Mesodermal cell (in vitro differentiated cells): ENCODE measurements around the gene ZDHHC8.

Experiments
- H3K27ac ChIP-seq: 2 replicates; pipeline ENCODE4 v1.7.0; 2013; ENCODE audit warnings: mild to moderate bottlenecking, low read depth, low read length, moderate library complexity; ENCODE audit not compliant: severe bottlenecking
- H3K36me3 ChIP-seq: 2 replicates; pipeline ENCODE4 v1.7.1; 2013; ENCODE audit warnings: mild to moderate bottlenecking, low read length, moderate library complexity; ENCODE audit not compliant: control insufficient read depth, insufficient read depth
- H3K4me1 ChIP-seq: one replicate; pipeline ENCODE4 v1.7.1; 2013; ENCODE audit warnings: mild to moderate bottlenecking, low read length; ENCODE audit not compliant: insufficient read depth, control insufficient read depth, poor library complexity, severe bottlenecking
- H3K4me3 ChIP-seq: 2 replicates; pipeline ENCODE4 v1.7.0; 2013; ENCODE audit warnings: low read length, control low read depth, mild to moderate bottlenecking; ENCODE audit not compliant: insufficient read depth, poor library complexity, severe bottlenecking; ENCODE audit errors: extremely low read depth
- H3K9me3 ChIP-seq: 2 replicates; pipeline ENCODE4 v1.7.1; 2013; ENCODE audit warnings: mild to moderate bottlenecking, low read length, moderate library complexity; ENCODE audit not compliant: control insufficient read depth
- WGBS, 2 experiments: methylation state at CpG; one replicate each; pipeline ENCODE4 v1.1.5; 2013; ENCODE audit warnings: missing lambda C conversion rate in 2 of 2; ENCODE audit not compliant: insufficient coverage in 2 of 2; 5-methylcytosine and 5-hydroxymethylcytosine counted together

Gene ZDHHC8

GRCh38 chr22:20099099-20099711 lies 32.4 kb upstream of the ZDHHC8 start:
- H3K27ac ChIP-seq = no peak overlapping the region
- no peaks in the 10 kb centered on the region for H3K9me3 ChIP-seq
- no peaks in the 10 kb centered on the region for H3K4me1 ChIP-seq
- WGBS, 2 experiments = 95 to 98% methylated on average over 4 to 5 of the region's 6 CpGs
- H3K36me3 ChIP-seq = peaks cover 95% of the 10 kb centered on the region
- no peak overlapping the region for H3K4me3 ChIP-seq

DNA sequence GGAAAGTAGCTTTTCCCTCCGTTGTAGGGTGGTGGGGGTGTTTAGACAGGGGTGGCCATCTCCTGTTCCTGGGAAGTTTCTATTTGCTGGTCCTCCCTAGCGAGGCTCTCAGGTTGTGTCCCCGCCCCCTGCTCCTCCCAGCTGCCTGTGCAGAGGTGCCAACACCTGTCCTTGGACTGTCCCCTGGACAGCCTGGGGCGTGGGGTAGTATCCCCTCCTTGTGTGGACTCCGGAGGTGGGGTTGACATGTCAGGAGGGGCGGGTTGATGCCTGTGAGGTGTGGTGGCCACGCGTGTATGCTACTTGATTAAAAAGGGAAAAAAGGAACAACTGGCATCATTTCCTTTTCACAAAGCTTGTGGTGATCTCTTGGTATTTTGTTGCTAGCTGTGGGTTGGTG lies 30.0 kb upstream of the ZDHHC8 start:
- Histone ChIP-seq H3K36me3 (peaks cover 95% of the 10 kb centered on the region), H3K9me3 (no peaks in the 10 kb centered on the region), H3K27ac (no peak overlapping the region), H3K4me1 (no peaks in the 10 kb centered on the region), H3K4me3 (no peak overlapping the region)
- WGBS, 2 experiments = 83 to 98% methylated on average over 3 to 6 of the region's 8 CpGs

GRCh38 chr22:20102203-20102780 lies 29.3 kb upstream of the ZDHHC8 start:
- Histone ChIP-seq H3K9me3 (no peaks in the 10 kb centered on the region), H3K36me3 (peaks cover 95% of the 10 kb centered on the region), H3K4me1 (no peaks in the 10 kb centered on the region), H3K27ac (no peak overlapping the region), H3K4me3 (no peak overlapping the region)
- 92 to 98% methylated on average over 7 to 10 of the region's 12 CpGs for WGBS, 2 experiments

- Histone ChIP-seq H3K27ac (no peak overlapping the region), H3K9me3 (no peaks in the 10 kb centered on the region), H3K4me1 (no peaks in the 10 kb centered on the region), H3K36me3 (peaks cover 97% of the 10 kb centered on the region), H3K4me3 (no peak overlapping the region)
- 100% methylated on average over 5 to 7 of the region's 7 CpGs for WGBS, 2 experiments
Observed at GRCh38 chr22:20105456-20106204, 26.0 kb upstream of the ZDHHC8 start.

DNA sequence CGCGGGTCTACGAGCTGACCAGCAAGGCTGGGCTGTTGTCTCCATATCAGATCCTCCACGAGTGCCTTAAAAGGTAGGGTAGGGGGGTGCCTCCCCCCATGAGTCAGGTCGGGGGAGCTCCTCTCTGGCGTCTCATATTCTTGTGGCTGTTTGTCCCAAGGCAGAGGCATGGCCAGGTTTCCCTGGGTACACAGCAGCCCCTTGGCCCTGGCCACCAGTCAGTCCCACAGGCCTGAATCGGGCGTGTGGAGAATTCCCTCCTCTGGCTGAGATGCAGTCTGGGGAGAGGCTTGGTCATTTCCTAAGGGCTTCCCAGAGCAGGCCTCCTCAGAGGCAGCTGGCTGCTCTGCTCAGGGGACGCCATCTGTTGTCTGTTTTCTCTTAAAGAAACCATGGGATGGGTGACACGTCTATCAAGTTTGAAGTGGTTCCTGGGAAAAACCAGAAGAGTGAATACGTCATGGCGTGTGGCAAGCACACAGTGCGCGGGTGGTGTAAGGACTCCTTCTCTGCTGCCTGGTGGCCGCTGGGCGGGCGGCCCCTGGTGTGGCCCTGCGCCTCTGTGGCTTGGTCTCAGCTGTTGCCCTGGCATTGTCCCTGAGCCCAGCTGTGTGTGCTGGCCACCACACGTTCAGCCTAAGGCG lies 25.3 kb upstream of the ZDHHC8 start:
- H3K36me3 ChIP-seq = peaks cover 94% of the 10 kb centered on the region
- no peak overlapping the region for H3K4me3 ChIP-seq
- 98 to 99% methylated on average over 18 to 19 of the region's 20 CpGs for WGBS, 2 experiments
- H3K4me1 ChIP-seq = no peaks in the 10 kb centered on the region
- H3K9me3 ChIP-seq = no peaks in the 10 kb centered on the region
- H3K27ac ChIP-seq = no peak overlapping the region

DNA sequence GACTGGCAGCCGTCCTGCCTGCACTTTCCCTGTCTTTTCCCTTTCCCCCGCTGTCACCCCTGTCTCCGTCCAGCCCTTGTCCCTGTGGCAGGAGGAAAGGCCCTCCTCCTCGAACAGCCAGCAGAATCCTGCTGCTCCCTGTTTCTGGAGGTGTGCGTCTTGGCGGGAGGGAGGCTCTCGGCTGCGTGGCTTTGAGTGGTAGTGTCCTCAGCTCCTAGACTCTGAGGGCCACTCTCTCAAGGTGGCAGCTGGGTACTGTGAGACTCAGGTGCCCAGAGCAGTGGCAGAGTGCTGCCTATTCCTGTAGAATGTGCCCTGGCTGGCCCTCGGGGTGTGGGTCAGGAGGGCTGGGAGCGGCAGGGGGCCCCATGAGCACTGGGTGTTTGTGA lies 24.8 kb upstream of the ZDHHC8 start:
- Histone ChIP-seq H3K27ac (no peak overlapping the region), H3K9me3 (no peaks in the 10 kb centered on the region), H3K4me1 (no peaks in the 10 kb centered on the region), H3K36me3 (peaks cover 92% of the 10 kb centered on the region), H3K4me3 (no peak overlapping the region)
- WGBS, 2 experiments = 93 to 98% methylated on average over 10 of the region's 10 CpGs

DNA sequence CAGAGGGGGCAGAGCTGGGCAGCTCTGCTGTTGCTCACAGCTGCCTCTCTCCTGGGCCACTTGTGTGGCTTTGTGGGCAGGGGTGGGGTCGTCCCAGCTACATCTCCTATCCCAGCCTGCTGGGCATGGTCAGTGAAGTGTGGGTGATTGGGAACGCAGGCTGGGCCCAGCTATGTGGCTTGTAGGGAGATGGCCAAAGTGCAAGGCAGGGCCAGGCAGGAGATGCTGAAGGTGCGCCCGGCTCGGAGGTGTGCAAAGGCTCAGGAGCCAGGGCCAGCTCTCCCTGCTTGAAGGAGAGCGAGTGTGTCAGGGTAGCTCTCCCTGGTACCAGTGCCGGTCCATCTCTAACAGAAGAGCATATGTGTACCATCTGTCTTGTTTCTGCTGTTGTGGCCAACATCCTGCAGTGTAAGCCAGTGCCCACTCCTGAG lies 24.1 kb upstream of the ZDHHC8 start:
- Histone ChIP-seq H3K4me3 (no peak overlapping the region), H3K9me3 (no peaks in the 10 kb centered on the region), H3K36me3 (peaks cover 92% of the 10 kb centered on the region), H3K27ac (no peak overlapping the region), H3K4me1 (no peaks in the 10 kb centered on the region)
- WGBS, 2 experiments = 94 to 95% methylated on average over 4 to 7 of the region's 7 CpGs

DNA sequence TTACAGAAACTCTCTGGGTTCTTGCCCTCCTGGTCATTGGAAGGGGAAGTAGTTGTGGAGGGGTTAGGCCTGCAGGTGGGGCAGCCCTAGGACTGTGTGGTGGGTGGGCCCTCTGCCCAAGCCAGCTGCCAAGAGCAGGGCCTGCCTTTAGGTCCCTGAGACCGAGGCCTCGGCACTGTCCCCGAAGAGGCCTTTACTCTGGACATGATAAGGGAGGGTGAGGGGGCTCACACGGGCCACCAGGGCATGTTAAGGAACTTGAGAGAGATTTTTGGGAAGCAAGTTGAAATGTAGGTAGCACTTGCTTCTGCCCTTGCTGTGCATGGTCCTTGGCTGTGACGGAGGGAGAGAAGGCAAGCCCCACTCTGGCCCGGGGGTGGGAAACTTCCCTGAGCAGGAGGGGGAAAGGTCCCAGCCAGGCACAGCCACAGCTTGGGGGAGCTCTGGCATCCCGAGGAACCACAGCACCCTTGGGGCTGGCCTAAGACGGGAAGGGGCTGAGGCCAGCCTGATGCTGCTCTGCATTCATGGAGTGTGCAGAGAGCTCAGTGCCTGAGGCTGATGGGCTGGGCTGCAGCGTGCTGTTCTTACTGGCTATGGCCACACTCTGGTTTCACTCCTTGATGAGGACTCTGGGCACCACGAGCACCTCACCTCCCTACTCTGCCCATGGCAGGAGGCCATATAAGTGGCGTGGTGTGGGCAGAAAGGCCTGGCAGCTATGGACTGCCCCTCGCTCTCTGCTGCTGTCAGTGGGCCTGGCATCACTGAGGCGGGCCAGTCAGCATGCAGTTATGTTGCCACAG lies 23.4 kb upstream of the ZDHHC8 start:
- Histone ChIP-seq H3K4me1 (no peaks in the 10 kb centered on the region), H3K27ac (no peak overlapping the region), H3K36me3 (peaks cover 91% of the 10 kb centered on the region), H3K4me3 (no peak overlapping the region), H3K9me3 (no peaks in the 10 kb centered on the region)
- 96 to 98% methylated on average over 9 to 13 of the region's 13 CpGs for WGBS, 2 experiments

DNA sequence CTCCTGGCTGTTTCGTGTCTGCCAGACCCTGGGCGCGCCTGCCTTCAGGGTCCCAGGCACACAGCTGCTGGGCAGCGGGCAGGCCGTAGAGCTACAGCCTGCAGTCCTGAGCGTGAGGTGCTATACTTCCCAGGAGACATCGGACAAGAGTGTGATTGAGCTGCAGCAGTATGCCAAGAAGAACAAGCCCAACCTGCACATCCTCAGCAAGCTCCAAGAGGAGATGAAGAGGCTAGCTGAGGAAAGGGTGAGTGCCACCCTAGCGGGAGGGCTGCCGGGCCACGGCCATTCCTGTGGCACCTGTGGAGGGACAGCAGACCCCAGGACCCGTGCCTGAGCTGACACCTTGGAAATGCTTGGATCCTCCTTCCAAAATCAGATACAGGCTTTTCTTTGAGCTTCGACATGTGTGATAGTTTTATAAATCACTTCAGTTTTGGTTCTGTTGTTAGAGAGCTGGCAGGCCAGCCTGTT lies 22.8 kb upstream of the ZDHHC8 start:
- 90 to 93% methylated on average over 11 of the region's 12 CpGs for WGBS, 2 experiments
- H3K4me1 ChIP-seq = no peaks in the 10 kb centered on the region
- no peaks in the 10 kb centered on the region for H3K9me3 ChIP-seq
- H3K4me3 ChIP-seq = no peak overlapping the region
- H3K27ac ChIP-seq = no peak overlapping the region
- H3K36me3 ChIP-seq = peaks cover 91% of the 10 kb centered on the region
